PC-3 (cell line): ENCODE measurements around the gene PLXNA1.

Source experiments
- EZH2 ChIP-seq: fragments of 300-600 bp; sonication (generic); IDR thresholded peaks from one replicate; pipeline ENCODE4 v1.6.1; 2017; ENCODE audit warnings: antibody characterized with exemption, mild to moderate bottlenecking, low read length; ENCODE audit not compliant: unreplicated experiment
- EZH2phosphoT487 ChIP-seq: fragments of 300-600 bp; sonication (generic); IDR thresholded peaks from 2 replicates; pipeline ENCODE4 v1.6.1; 2018; ENCODE audit warnings: mild to moderate bottlenecking, antibody characterized with exemption, low read length, borderline replicate concordance
- TF ChIP-seq, protein P1 (sequence below): fragments of 300-600 bp; sonication (generic); conservative IDR thresholded peaks from 2 replicates; pipeline ENCODE4 v1.5.1; 2017; ENCODE audit warnings: antibody characterized with exemption, low read depth, mild to moderate bottlenecking, low read length

- TF ChIP-seq, protein P1, sequence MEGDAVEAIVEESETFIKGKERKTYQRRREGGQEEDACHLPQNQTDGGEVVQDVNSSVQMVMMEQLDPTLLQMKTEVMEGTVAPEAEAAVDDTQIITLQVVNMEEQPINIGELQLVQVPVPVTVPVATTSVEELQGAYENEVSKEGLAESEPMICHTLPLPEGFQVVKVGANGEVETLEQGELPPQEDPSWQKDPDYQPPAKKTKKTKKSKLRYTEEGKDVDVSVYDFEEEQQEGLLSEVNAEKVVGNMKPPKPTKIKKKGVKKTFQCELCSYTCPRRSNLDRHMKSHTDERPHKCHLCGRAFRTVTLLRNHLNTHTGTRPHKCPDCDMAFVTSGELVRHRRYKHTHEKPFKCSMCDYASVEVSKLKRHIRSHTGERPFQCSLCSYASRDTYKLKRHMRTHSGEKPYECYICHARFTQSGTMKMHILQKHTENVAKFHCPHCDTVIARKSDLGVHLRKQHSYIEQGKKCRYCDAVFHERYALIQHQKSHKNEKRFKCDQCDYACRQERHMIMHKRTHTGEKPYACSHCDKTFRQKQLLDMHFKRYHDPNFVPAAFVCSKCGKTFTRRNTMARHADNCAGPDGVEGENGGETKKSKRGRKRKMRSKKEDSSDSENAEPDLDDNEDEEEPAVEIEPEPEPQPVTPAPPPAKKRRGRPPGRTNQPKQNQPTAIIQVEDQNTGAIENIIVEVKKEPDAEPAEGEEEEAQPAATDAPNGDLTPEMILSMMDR = no peak
- TF ChIP-seq EZH2 (no peak), EZH2phosphoT487 (no peak)
These were observed 6.6 kb downstream of the PLXNA1 start for GRCh38 chr3:126989316-126990023.
